Hepatocyte (in vitro differentiated cells): ENCODE results near the gene LEPR. TPM values are rescaled to one million over a fixed set of nuclear protein-coding genes. Genes with fewer than 3 reads are reported as not detected.
"Not testable (repeated sequence)": the region's sequence is repeated elsewhere in the genome, so short reads cannot be mapped to it uniquely, and the experiment has no call there.

ENCODE experiments used
- DNase-seq: peaks from one replicate; pipeline ENCODE4 v3.0.0-alpha.2; 2016; ENCODE audit warnings: low spot score
- H2AFZ ChIP-seq: fragments of 200-600 bp; sonication (generic); 2 replicates; pipeline ENCODE4 v1.6.0; 2016; ENCODE audit warnings: antibody characterized with exemption, mild to moderate bottlenecking
- H3K27ac ChIP-seq: fragments of 200-600 bp; sonication (generic); 2 replicates; pipeline ENCODE4 v1.5.1; 2016; ENCODE audit warnings: mild to moderate bottlenecking
- H3K27me3 ChIP-seq: fragments of 200-600 bp; sonication (generic); 2 replicates; pipeline ENCODE4 v1.6.1; 2016
- H3K36me3 ChIP-seq: fragments of 200-600 bp; sonication (generic); replicated peaks from 2 replicates; pipeline ENCODE4 v1.5.1; 2016; ENCODE audit warnings: low read depth; ENCODE audit not compliant: insufficient read depth
- H3K4me1 ChIP-seq: fragments of 200-600 bp; sonication (generic); 2 replicates; pipeline ENCODE4 v1.5.1; 2016; ENCODE audit warnings: mild to moderate bottlenecking, moderate library complexity; ENCODE audit not compliant: insufficient read depth
- H3K4me2 ChIP-seq: fragments of 200-600 bp; sonication (generic); 2 replicates; pipeline ENCODE4 v1.6.0; 2016
- H3K4me3 ChIP-seq: fragments of 200-600 bp; sonication (generic); 2 replicates; pipeline ENCODE4 v1.5.1; 2016; ENCODE audit warnings: mild to moderate bottlenecking
- H3K79me2 ChIP-seq: fragments of 200-600 bp; sonication (generic); 2 replicates; pipeline ENCODE4 v1.6.0; 2017; ENCODE audit warnings: mild to moderate bottlenecking
- H3K9me2 ChIP-seq: fragments of 200-600 bp; sonication (generic); replicated peaks from 2 replicates; pipeline ENCODE4 v1.6.0; 2017; ENCODE audit warnings: mild to moderate bottlenecking; ENCODE audit not compliant: insufficient read depth
- H3K9me3 ChIP-seq: fragments of 200-600 bp; sonication (generic); 2 replicates; pipeline ENCODE4 v1.5.1; 2016; ENCODE audit warnings: low read depth, mild to moderate bottlenecking
- H4K20me1 ChIP-seq: fragments of 200-600 bp; sonication (generic); 2 replicates; pipeline ENCODE4 v1.6.0; 2016; ENCODE audit warnings: mild to moderate bottlenecking; ENCODE audit not compliant: insufficient read depth, poor library complexity, severe bottlenecking
- EZH2 ChIP-seq: fragments of 200-600 bp; sonication (generic); IDR thresholded peaks from 2 replicates; pipeline ENCODE4 v1.6.1; 2016; ENCODE audit warnings: antibody characterized with exemption, mild to moderate bottlenecking, borderline replicate concordance
- EZH2phosphoT487 ChIP-seq: fragments of 200-600 bp; sonication (generic); IDR thresholded peaks from one replicate; pipeline ENCODE4 v1.6.1; 2018; ENCODE audit warnings: antibody characterized with exemption, mild to moderate bottlenecking, low read depth, moderate library complexity; ENCODE audit not compliant: unreplicated experiment, severe bottlenecking
- WGBS: methylation state at CpG from one replicate; pipeline ENCODE4 v1.1.6; 2016; ENCODE audit warnings: low lambda C conversion rate; ENCODE audit errors: missing lambda C conversion rate; 5-methylcytosine and 5-hydroxymethylcytosine counted together
- polyA plus RNA-seq: library from polyadenylated mRNA; unstranded; fragments of >200 nt; fragmentation: Nextera tagmentation; extraction: Ambion mirVana; gene quantifications from 2 replicates; pipeline ENCODE4 v1.2.1, GENCODE V29; 2016
- total RNA-seq: library from RNA; depleted of rRNA; stranded (reverse); fragments of >200 nt; gene quantifications from 2 replicates; pipeline ENCODE4 v1.2.3, GENCODE V29; 2014
- TF ChIP-seq, protein P1 (sequence below): fragments of 200-600 bp; sonication (generic); IDR thresholded peaks from 2 replicates; pipeline ENCODE4 v1.5.1; 2016; ENCODE audit warnings: antibody characterized with exemption, mild to moderate bottlenecking; ENCODE audit not compliant: poor library complexity

Gene LEPR
- total and polyA plus RNA-seq, 2 experiments from 2014 or later, result 1.3 to 6.1 TPM

DNA sequence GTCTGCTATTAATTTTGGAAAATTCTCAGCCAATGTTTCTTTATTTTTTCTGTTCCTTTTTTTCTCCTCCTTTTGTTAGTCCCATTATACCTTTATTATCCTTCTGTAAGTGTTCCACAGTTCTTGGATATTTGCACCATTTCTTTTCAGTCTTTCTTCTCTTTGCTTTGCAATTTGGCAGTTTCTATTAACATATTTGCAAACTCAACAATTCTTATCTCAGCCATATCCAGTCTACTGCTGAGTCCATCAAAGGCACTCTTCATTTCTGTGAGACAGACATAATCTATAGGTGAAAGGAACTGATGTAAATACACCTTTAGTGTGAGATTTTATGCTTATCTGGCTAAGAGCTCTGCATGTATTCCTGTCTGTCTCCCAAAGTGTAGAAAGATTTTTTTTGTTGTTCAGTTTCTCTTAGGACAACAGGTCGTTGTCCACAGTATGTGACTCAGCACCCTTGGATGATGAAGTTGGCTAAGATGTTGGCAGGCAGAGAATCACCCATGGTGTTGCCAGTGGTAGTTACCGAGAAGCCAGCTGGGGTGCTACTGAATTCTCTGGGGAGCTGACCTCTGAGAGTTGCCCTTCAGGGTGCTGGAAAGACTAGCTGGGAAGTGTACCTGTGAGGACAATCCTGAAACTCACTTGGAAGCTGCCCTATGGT lies 38.4 kb downstream of the LEPR start:
- WGBS, result 78% methylated on average over 2 of the region's 2 CpGs
- TF ChIP-seq EZH2phosphoT487 (no peak), EZH2 (no peak)
- TF ChIP-seq, protein P1, sequence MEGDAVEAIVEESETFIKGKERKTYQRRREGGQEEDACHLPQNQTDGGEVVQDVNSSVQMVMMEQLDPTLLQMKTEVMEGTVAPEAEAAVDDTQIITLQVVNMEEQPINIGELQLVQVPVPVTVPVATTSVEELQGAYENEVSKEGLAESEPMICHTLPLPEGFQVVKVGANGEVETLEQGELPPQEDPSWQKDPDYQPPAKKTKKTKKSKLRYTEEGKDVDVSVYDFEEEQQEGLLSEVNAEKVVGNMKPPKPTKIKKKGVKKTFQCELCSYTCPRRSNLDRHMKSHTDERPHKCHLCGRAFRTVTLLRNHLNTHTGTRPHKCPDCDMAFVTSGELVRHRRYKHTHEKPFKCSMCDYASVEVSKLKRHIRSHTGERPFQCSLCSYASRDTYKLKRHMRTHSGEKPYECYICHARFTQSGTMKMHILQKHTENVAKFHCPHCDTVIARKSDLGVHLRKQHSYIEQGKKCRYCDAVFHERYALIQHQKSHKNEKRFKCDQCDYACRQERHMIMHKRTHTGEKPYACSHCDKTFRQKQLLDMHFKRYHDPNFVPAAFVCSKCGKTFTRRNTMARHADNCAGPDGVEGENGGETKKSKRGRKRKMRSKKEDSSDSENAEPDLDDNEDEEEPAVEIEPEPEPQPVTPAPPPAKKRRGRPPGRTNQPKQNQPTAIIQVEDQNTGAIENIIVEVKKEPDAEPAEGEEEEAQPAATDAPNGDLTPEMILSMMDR, result no peak
- DNase-seq, result no peak

GRCh38 chr1:65459397-65459768 lies 38.9 kb downstream of the LEPR start:
- Histone ChIP-seq H3K9me2 (no peaks in the 10 kb centered on the region), H3K27ac (no peak overlapping the region), H3K4me1 (no peaks in the 10 kb centered on the region), H4K20me1 (no peaks in the 10 kb centered on the region), H2AFZ (no peak overlapping the region), H3K27me3 (no peaks in the 10 kb centered on the region), H3K4me3 (no peak overlapping the region), H3K36me3 (no peaks in the 10 kb centered on the region), H3K79me2 (no peaks in the 10 kb centered on the region), H3K9me3 (no peaks in the 10 kb centered on the region), H3K4me2 (no peak overlapping the region)
- WGBS, result 91% methylated on average over 1 of the region's 1 CpG
- DNase-seq, result peak; percentile 13
- TF ChIP-seq, protein P1, result peak; percentile 41
- TF ChIP-seq EZH2 (no peak), EZH2phosphoT487 (no peak)

More for the DNA sequence above, 38.4 kb downstream of the LEPR start:
- Histone ChIP-seq H3K27me3 (no peaks in the 10 kb centered on the region), H4K20me1 (no peaks in the 10 kb centered on the region), H3K79me2 (no peaks in the 10 kb centered on the region), H3K27ac (no peak overlapping the region), H3K4me3 (no peak overlapping the region), H3K9me2 (no peaks in the 10 kb centered on the region), H3K36me3 (no peaks in the 10 kb centered on the region), H3K4me2 (no peak overlapping the region), H3K4me1 (no peaks in the 10 kb centered on the region), H2AFZ (no peak overlapping the region), H3K9me3 (no peaks in the 10 kb centered on the region)

GRCh38 chr1:65465837-65466236 lies 45.4 kb downstream of the LEPR start:
- H3K9me2 ChIP-seq, H3K4me2 ChIP-seq, H2AFZ ChIP-seq, H3K36me3 ChIP-seq, H3K79me2 ChIP-seq, H3K27ac ChIP-seq, H3K27me3 ChIP-seq, H3K4me3 ChIP-seq, H3K9me3 ChIP-seq, DNase-seq, H4K20me1 ChIP-seq: not testable (repeated sequence)
- peaks cover 11% of the 10 kb centered on the region for H3K4me1 ChIP-seq
- 96% methylated on average over 1 of the region's 1 CpG for WGBS

GRCh38 chr1:65467536-65467935 lies 47.1 kb downstream of the LEPR start:
- peak overlapping the region; percentile 40 for H2AFZ ChIP-seq
- TF ChIP-seq EZH2, result no peak
- TF ChIP-seq EZH2phosphoT487, result no peak
- TF ChIP-seq, protein P1, result no peak
- H3K9me2 ChIP-seq, result no peaks in the 10 kb centered on the region
- 9% methylated on average over 6 of the region's 6 CpGs for WGBS
- H3K27ac ChIP-seq, result peak overlapping the region; percentile 52
- H3K4me3 ChIP-seq, result no peak overlapping the region
- H3K27me3 ChIP-seq, result no peaks in the 10 kb centered on the region
- H3K4me1 ChIP-seq, result peaks cover 18% of the 10 kb centered on the region
- H3K36me3 ChIP-seq, result no peaks in the 10 kb centered on the region
- peak; percentile 83 for DNase-seq
- no peaks in the 10 kb centered on the region for H4K20me1 ChIP-seq
- H3K9me3 ChIP-seq, result no peaks in the 10 kb centered on the region
- peak overlapping the region; percentile 54 for H3K4me2 ChIP-seq
- no peaks in the 10 kb centered on the region for H3K79me2 ChIP-seq
